HCT116 (cell line): ENCODE data around the gene CATSPERZ.

Experiments used
- CTCF ChIP-seq, 3 experiments: fragments of 200-600 bp in 1 of 3; sonication (generic) in 1 of 3; IDR thresholded peaks in 2 of 3; conservative IDR thresholded peaks in 1 of 3; 2 replicates each; pipeline ENCODE4 v1.5.1; 2012 to 2017; ENCODE audit warnings: low read depth in 2 of 3, low read length in 2 of 3, antibody characterized with exemption in 1 of 3, borderline replicate concordance in 1 of 3, control low read depth in 1 of 3, mild to moderate bottlenecking in 1 of 3, mixed read lengths in 1 of 3, mixed run types in 1 of 3, moderate library complexity in 1 of 3; ENCODE audit not compliant: insufficient read depth in 1 of 3
- EGR1 ChIP-seq: IDR thresholded peaks from 2 replicates; pipeline ENCODE4 v1.6.1; 2012; ENCODE audit warnings: low read depth
- EZH2 ChIP-seq: fragments of 200-600 bp; sonication (generic); IDR thresholded peaks from 2 replicates; pipeline ENCODE4 v1.6.1; 2017; ENCODE audit warnings: antibody characterized with exemption, mixed run types
- MAX ChIP-seq: IDR thresholded peaks from 2 replicates; pipeline ENCODE4 v1.6.1; 2012
- SIN3A ChIP-seq: IDR thresholded peaks from 2 replicates; pipeline ENCODE4 v1.6.1; 2012; ENCODE audit warnings: low read depth
- SP1 ChIP-seq: IDR thresholded peaks from 2 replicates; pipeline ENCODE4 v1.6.1; 2012; ENCODE audit warnings: low read depth
- SRF ChIP-seq: IDR thresholded peaks from 2 replicates; pipeline ENCODE4 v1.6.1; 2012; ENCODE audit warnings: low read depth
- TCF7L2 ChIP-seq: IDR thresholded peaks from 2 replicates; pipeline ENCODE4 v1.7.0; 2011; ENCODE audit warnings: borderline replicate concordance, inconsistent platforms; ENCODE audit not compliant: insufficient read depth, insufficient read length; ENCODE audit errors: extremely low read depth
- YY1 ChIP-seq: IDR thresholded peaks from 2 replicates; pipeline ENCODE4 v1.6.1; 2011; ENCODE audit warnings: low read length, low read depth, moderate library complexity, mild to moderate bottlenecking; ENCODE audit not compliant: insufficient replicate concordance; ENCODE audit errors: extremely low read depth

GRCh38 chr11:64305075-64305690, 5.0 kb downstream of the CATSPERZ start, which contains the start of gene ESRRA:
- TF ChIP-seq SIN3A: no peak
- TF ChIP-seq SP1: no peak
- no peak for TF ChIP-seq YY1
- TF ChIP-seq CTCF (IDR thresholded peaks at IDR 0.05 in 2 of 3, conservative IDR thresholded peaks at IDR 0.05 in 1 of 3; ENCODE audit: borderline replicate concordance in 1 of 3, insufficient read depth in 1 of 3, low read depth in 2 of 3, low read length in 2 of 3): no peak
- TF ChIP-seq EZH2: no peak
- no peak for TF ChIP-seq EGR1
- TF ChIP-seq TCF7L2: no peak
- TF ChIP-seq MAX: no peak
- TF ChIP-seq SRF: no peak
